HepG2 (cell line): ENCODE measurements around the gene CBL. TPM values are rescaled to one million over a fixed set of nuclear protein-coding genes. Genes with fewer than 3 reads are reported as not detected.

Experiments
- ATAC-seq: fragments of 200-7000 bp; cut with Tn5 transposase; 3 replicates; pipeline ENCODE4 v1.9.1; 2020; ENCODE audit warnings: mild to moderate bottlenecking, moderate library complexity
- BruUV-seq: library from RNA; stranded (reverse); fragments of 400-500 nt; replicated peaks from 2 replicates; lab custom pipeline; 2021; lab: Mats Ljungman, UMichigan
- CTCF ChIA-PET: fragments of 300-600 bp; formaldehyde crosslinking; extraction: SDS; loops from one replicate; lab custom pipeline; 2021; ENCODE audit warnings: low total read pairs, inconsistent platforms, low intra/inter-chr PET ratio; lab: Yijun Ruan, JAX
- POLR2A ChIA-PET: fragments of 350-600 bp; sonication (Branson Sonifier 250); formaldehyde crosslinking; loops from one replicate; lab custom pipeline; 2020; ENCODE audit warnings: antibody characterized with exemption, inconsistent platforms; lab: Yijun Ruan, JAX
- DNase-seq: peaks from one replicate; pipeline ENCODE4 v3.0.0-alpha.2; 2015; ENCODE audit warnings: low spot score
- FAIRE-seq: peaks from 3 replicates; lab custom pipeline; 2011; peaks lifted over from hg19 to GRCh38; lab: Jason Lieb, UNC
- H2AFZ ChIP-seq: one replicate; pipeline ENCODE4 v1.6.1; 2011; ENCODE audit warnings: low read length, inconsistent platforms
- H3K27ac ChIP-seq: fragments of 300-600 bp; 3 replicates; pipeline ENCODE4 v1.8.0; 2011; ENCODE audit warnings: mixed run types, mild to moderate bottlenecking, mixed read lengths, low read length, inconsistent platforms; ENCODE audit not compliant: insufficient read depth; ENCODE audit errors: extremely low read length
- H3K27me3 ChIP-seq, 2 experiments: fragments of 200-600 bp in 1 of 2; 2 replicates in 1 of 2; 3 replicates in 1 of 2; pipeline versions ENCODE4 v1.6.0 to v1.8.0; 2011; ENCODE audit warnings: low read length in 2 of 2, mild to moderate bottlenecking in 2 of 2, moderate library complexity in 2 of 2, inconsistent platforms in 1 of 2; ENCODE audit not compliant: insufficient read depth in 2 of 2, control insufficient read depth in 1 of 2
- H3K36me3 ChIP-seq, 2 experiments: fragments of 200-600 bp in 1 of 2; replicated peaks in 1 of 2; 2 replicates in 1 of 2; 3 replicates in 1 of 2; pipeline versions ENCODE4 v1.5.1 to v1.8.0; 2011; ENCODE audit warnings: low read length in 2 of 2, inconsistent platforms in 1 of 2; ENCODE audit not compliant: insufficient read depth in 2 of 2, control insufficient read depth in 1 of 2
- H3K4me1 ChIP-seq: 2 replicates; pipeline ENCODE4 v1.5.1; 2012; ENCODE audit warnings: low read length, inconsistent platforms; ENCODE audit not compliant: insufficient read depth
- H3K4me2 ChIP-seq: 2 replicates; pipeline ENCODE4 v1.6.0; 2011; ENCODE audit warnings: low read depth, low read length, inconsistent platforms
- H3K4me3 ChIP-seq, 3 experiments: fragments of 200-600 bp in 1 of 3; sonication (generic), shearing (Covaris generic) in 1 of 3; replicated peaks in 1 of 3; 2 replicates each; pipeline ENCODE4 v1.5.1; 2011 to 2016; ENCODE audit warnings: low read length in 3 of 3, inconsistent platforms in 2 of 3, low read depth in 2 of 3, mild to moderate bottlenecking in 2 of 3, control low read depth in 1 of 3, mixed read lengths in 1 of 3; ENCODE audit not compliant: insufficient read depth in 1 of 3
- H3K79me2 ChIP-seq: one replicate; pipeline ENCODE4 v1.6.1; 2011; ENCODE audit warnings: low read length, inconsistent platforms; ENCODE audit not compliant: insufficient read depth
- H3K9ac ChIP-seq: 2 replicates; pipeline ENCODE4 v1.6.0; 2011; ENCODE audit warnings: mild to moderate bottlenecking, low read depth, low read length, inconsistent platforms; ENCODE audit not compliant: insufficient read depth
- H3K9me3 ChIP-seq: 2 replicates; pipeline ENCODE4 v1.5.1; 2012; ENCODE audit warnings: mild to moderate bottlenecking, low read length
- H4K20me1 ChIP-seq: 2 replicates; pipeline ENCODE4 v1.6.0; 2011; ENCODE audit warnings: inconsistent platforms, mild to moderate bottlenecking, low read length, moderate library complexity; ENCODE audit not compliant: insufficient read depth
- ETV6 ChIP-seq: sonication (generic); formaldehyde crosslinking; conservative IDR thresholded peaks from 2 replicates; pipeline ENCODE4 v1.4.0; 2020; ENCODE audit warnings: missing genetic modification reagents
- NRL ChIP-seq: sonication (generic); formaldehyde crosslinking; IDR thresholded peaks from 2 replicates; pipeline ENCODE4 v1.5.0; 2020; ENCODE audit warnings: missing genetic modification reagents, mild to moderate bottlenecking, moderate library complexity, borderline replicate concordance
- THAP11 ChIP-seq: IDR thresholded peaks from 2 replicates; pipeline ENCODE4 v1.6.1; 2016; ENCODE audit warnings: missing biosample characterization, missing genetic modification reagents
- ZBTB38 ChIP-seq: sonication (generic); formaldehyde crosslinking; IDR thresholded peaks from 2 replicates; pipeline ENCODE4 v1.5.1; 2020; ENCODE audit warnings: mild to moderate bottlenecking, missing genetic modification reagents
- ZNF263 ChIP-seq: sonication (generic); formaldehyde crosslinking; IDR thresholded peaks from 2 replicates; pipeline ENCODE4 v1.4.0; 2020; ENCODE audit warnings: missing genetic modification reagents
- WGBS: methylation state at CpG from one replicate; pipeline ENCODE4 v1.1.6; 2017; ENCODE audit warnings: low lambda C conversion rate; 5-methylcytosine and 5-hydroxymethylcytosine counted together
- in situ Hi-C: cut with HindIII; loops from 2 replicates; pipeline ENCODE4 v1.10.0; 2017; ENCODE audit warnings: low pct_unique_long_range_greater_than_20kb; ENCODE audit not compliant: extremely low pct_ligation_motif_present
- intact Hi-C: fragments of 100-400 bp; cut with micrococcal nuclease; formaldehyde crosslinking; loops from one replicate; pipeline ENCODE4 v1.10.0; 2022; ENCODE audit not compliant: unreplicated experiment
- polyA plus RNA-seq, 8 experiments: library from polyadenylated mRNA; depleted of rRNA in 3 of 8; stranded (reverse) in 7 of 8; unstranded in 1 of 8; fragments of >200 nt; fragmentation: Illumina TruSeq in 4 of 8; extraction: Trizol in 4 of 8; gene quantifications; 2 replicates each; pipeline versions ENCODE4 v1.2.1 to v1.2.3, GENCODE V29; 2011 to 2016; ENCODE audit warnings: low read depth in 4 of 8, missing spikeins in 1 of 8, mixed read lengths in 1 of 8; ENCODE audit not compliant: insufficient read depth in 1 of 8
- total RNA-seq, 5 experiments: library from RNA; depleted of rRNA; stranded (reverse); fragments of >200 nt; fragmentation: Illumina TruSeq; extraction: Trizol; gene quantifications; 2 replicates each; pipeline ENCODE4 v1.2.3, GENCODE V29; 2016; ENCODE audit warnings: low read depth in 1 of 5
- TF ChIP-seq, protein P1 (sequence below): sonication (generic); formaldehyde crosslinking; IDR thresholded peaks from 2 replicates; pipeline ENCODE4 v1.5.1; 2020; ENCODE audit warnings: mild to moderate bottlenecking, moderate library complexity, missing genetic modification reagents

Gene CBL
- total and polyA plus RNA-seq, 2 of the 13 experiments (the other 11 are each of a cell fraction or from before 2014, with no cell fraction given): 6.6 to 7.4 TPM

DNA sequence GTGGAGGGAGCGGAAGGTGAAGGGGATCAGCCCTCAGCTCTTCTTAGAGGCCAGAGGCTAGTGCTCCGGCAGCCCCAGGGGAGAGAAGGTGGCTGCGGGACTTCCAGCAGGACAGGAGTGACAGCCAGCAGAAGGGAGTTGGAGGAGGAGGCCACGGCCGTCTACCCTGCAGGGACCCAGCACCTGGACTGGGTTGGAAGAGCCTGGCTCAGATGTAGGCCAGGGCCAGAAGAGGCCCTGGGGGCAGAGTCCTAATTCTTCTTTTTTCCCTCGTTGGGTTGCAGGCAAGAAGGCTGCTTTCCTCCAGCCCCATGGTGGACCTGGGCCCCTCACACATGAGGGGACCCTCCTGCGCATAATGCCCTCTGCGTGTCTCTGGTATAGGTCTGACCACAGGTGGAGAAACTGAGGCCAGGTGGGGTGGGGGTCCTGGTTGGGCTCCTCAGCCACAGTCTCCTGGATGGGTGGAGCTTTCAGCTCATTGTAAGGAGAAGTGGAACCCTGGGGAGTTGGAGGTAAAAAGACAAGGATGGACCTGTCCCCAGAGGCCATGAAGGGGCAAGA is 113.1 kb downstream of the CBL start:
- 12% methylated on average over 5 of the region's 8 CpGs for WGBS
- H3K9me3 ChIP-seq: no peaks in the 10 kb centered on the region
- ATAC-seq (peak; percentile 16), DNase-seq (no peak), FAIRE-seq (no peak)
- BruUV-seq: TSS peak; percentile 52
- H3K27ac ChIP-seq: no peak overlapping the region
- TF ChIP-seq ZNF263 (CRISPR knock-in tag) (0 out of 2 replicates have a peak, but pooled peaks have one; percentile 41), NRL (CRISPR knock-in tag) (0 out of 2 replicates have a peak, but pooled peaks have one; percentile 62), THAP11 (CRISPR knock-in tag) (0 out of 2 replicates have a peak, but pooled peaks have one; percentile 4), ETV6 (CRISPR knock-in tag) (no peak), ZBTB38 (no peak)
- TF ChIP-seq, protein P1, sequence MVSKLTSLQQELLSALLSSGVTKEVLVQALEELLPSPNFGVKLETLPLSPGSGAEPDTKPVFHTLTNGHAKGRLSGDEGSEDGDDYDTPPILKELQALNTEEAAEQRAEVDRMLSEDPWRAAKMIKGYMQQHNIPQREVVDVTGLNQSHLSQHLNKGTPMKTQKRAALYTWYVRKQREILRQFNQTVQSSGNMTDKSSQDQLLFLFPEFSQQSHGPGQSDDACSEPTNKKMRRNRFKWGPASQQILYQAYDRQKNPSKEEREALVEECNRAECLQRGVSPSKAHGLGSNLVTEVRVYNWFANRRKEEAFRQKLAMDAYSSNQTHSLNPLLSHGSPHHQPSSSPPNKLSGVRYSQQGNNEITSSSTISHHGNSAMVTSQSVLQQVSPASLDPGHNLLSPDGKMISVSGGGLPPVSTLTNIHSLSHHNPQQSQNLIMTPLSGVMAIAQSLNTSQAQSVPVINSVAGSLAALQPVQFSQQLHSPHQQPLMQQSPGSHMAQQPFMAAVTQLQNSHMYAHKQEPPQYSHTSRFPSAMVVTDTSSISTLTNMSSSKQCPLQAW (CRISPR knock-in tag): 0 out of 2 replicates have a peak, but pooled peaks have one; percentile 12
- in situ Hi-C loops: no loop called here
- no peaks in the 10 kb centered on the region for H4K20me1 ChIP-seq
- no peaks in the 10 kb centered on the region for H3K36me3 ChIP-seq
- peak overlapping the region; percentile 70 for H3K9ac ChIP-seq
- ChIA-PET POLR2A (interaction anchor here (0.6 to 3.0 kb wide), 11 partner anchors 13 to 288 kb away, joined by 3 to 14 read pairs (median 3); partner anchors contain the start of genes NLRX1 and RNF26), CTCF (no interaction called here)
- peak overlapping the region; percentile 96 for H3K4me2 ChIP-seq
- H3K27me3 ChIP-seq: peaks cover 0 to 9% of the 10 kb centered on the region in 2 experiments; a peak in 2 of 5 replicates
- H3K4me1 ChIP-seq: peaks cover 81% of the 10 kb centered on the region
- H3K4me3 ChIP-seq: peak overlapping the region; percentile 53 to 77 (median 76)
- intact Hi-C loops: loop anchor here (2.0 kb wide), 1 partner anchor 16 kb away; the partner anchor contains the start of gene RNF26
- H3K79me2 ChIP-seq: no peaks in the 10 kb centered on the region
- no peak overlapping the region for H2AFZ ChIP-seq
